ENCODE measurements around the gene GCC2.

The GCC2 gene, protein sequence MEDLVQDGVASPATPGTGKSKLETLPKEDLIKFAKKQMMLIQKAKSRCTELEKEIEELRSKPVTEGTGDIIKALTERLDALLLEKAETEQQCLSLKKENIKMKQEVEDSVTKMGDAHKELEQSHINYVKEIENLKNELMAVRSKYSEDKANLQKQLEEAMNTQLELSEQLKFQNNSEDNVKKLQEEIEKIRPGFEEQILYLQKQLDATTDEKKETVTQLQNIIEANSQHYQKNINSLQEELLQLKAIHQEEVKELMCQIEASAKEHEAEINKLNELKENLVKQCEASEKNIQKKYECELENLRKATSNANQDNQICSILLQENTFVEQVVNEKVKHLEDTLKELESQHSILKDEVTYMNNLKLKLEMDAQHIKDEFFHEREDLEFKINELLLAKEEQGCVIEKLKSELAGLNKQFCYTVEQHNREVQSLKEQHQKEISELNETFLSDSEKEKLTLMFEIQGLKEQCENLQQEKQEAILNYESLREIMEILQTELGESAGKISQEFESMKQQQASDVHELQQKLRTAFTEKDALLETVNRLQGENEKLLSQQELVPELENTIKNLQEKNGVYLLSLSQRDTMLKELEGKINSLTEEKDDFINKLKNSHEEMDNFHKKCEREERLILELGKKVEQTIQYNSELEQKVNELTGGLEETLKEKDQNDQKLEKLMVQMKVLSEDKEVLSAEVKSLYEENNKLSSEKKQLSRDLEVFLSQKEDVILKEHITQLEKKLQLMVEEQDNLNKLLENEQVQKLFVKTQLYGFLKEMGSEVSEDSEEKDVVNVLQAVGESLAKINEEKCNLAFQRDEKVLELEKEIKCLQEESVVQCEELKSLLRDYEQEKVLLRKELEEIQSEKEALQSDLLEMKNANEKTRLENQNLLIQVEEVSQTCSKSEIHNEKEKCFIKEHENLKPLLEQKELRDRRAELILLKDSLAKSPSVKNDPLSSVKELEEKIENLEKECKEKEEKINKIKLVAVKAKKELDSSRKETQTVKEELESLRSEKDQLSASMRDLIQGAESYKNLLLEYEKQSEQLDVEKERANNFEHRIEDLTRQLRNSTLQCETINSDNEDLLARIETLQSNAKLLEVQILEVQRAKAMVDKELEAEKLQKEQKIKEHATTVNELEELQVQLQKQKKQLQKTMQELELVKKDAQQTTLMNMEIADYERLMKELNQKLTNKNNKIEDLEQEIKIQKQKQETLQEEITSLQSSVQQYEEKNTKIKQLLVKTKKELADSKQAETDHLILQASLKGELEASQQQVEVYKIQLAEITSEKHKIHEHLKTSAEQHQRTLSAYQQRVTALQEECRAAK (N-terminal part only)

DNA sequence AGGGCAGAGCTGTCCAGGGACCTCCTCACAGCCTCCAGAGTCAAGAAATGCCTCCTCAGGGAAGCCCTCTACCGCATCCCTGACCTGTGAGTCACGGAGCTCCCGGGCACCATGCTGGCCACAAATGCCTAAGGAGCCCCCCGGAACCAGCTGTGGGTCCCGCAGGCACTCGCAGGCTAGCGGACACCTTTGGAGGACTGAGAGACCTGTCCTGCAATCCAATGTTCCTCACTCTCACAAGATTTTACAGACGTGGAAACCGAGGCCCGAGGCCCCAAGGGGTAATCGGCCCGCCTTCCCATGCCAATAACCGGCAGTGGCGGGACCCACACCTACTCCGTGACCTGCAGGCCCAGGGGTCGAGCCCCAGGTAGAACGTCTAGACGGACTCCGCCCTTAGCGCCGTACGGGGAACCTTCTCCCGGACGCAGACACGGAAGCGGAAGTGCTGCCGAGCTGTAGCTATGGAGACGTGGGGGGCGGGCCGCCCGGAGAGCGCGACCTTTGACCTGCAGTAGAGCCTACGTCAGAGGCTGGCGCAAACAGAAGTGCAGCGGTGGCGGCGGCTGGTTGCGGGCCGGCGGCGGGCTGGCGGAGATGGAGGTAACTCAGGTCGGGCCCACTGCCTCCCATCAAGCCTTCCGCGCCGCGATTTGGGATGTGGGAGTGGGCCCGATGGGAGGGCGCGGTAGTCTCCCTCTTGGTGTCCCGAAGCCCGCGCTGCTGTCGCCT lies at the start of gene GCC2:
TSS of gene GCC2 (plus strand) at position 529 of the 732 bp plus-strand sequence. CDS start at position 598, 69 bp downstream.
- Histone ChIP-seq H3K27ac (ENCODE audit: low read depth, low read length) (peak within 1 kb of the TSS; percentile 90), H3K27me3 (ENCODE audit: control insufficient read depth in 1 of 2, insufficient read depth in 2 of 2, low read length in 2 of 2) (no peaks in the 10 kb centered on the region), H3K9ac (ENCODE audit: low read depth in 1 of 2, low read length in 2 of 2) (peak within 1 kb of the TSS; percentile 84 to 96), H3K9me3 (ENCODE audit: control insufficient read depth in 1 of 2, low read length in 2 of 2) (no peaks in the 10 kb centered on the region), H3K4me1 (ENCODE audit: control insufficient read depth in 1 of 2, insufficient read depth in 2 of 2, low read length in 2 of 2) (peaks cover 18 to 24% of the 10 kb centered on the region in 2 donors), H3K4me3 (ENCODE audit: low read depth in 1 of 2, low read length in 2 of 2) (peak within 1 kb of the TSS; percentile 90), H3K36me3 (ENCODE audit: control insufficient read depth in 1 of 2, insufficient read depth in 2 of 2, low read length in 2 of 2) (peaks cover 0 to 19% of the 10 kb centered on the region in 2 donors)

DNA sequence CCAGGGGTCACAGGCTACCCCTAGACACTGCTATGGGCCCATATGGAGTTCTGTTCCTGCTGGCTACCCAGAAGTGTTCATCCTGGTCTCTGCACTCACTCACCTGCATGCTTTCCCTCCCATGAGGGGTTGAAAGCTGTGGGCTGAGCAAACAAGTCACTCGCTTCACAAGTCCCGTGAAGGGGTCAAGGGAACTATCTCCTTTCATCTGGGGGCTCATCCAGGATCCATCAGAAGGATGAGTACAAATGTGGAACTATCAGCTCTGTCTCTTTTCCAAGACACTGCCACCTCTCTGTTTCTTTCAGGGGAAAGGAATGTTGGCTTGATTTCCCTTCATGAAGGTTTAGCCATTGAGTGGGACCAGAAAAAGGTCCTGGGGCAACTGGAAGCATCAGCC lies 49.5 kb upstream of the GCC2 start:
- Histone ChIP-seq H3K4me3 (ENCODE audit: low read depth in 1 of 2, low read length in 2 of 2) (no peak overlapping the region), H3K9me3 (ENCODE audit: control insufficient read depth in 1 of 2, low read length in 2 of 2) (peaks cover 17 to 20% of the 10 kb centered on the region in 2 donors), H3K9ac (ENCODE audit: low read depth in 1 of 2, low read length in 2 of 2) (no peak overlapping the region), H3K27ac (ENCODE audit: low read depth, low read length) (no peak overlapping the region), H3K4me1 (ENCODE audit: control insufficient read depth in 1 of 2, insufficient read depth in 2 of 2, low read length in 2 of 2) (no peaks in the 10 kb centered on the region), H3K27me3 (ENCODE audit: control insufficient read depth in 1 of 2, insufficient read depth in 2 of 2, low read length in 2 of 2) (no peaks in the 10 kb centered on the region), H3K36me3 (ENCODE audit: control insufficient read depth in 1 of 2, insufficient read depth in 2 of 2, low read length in 2 of 2) (no peaks in the 10 kb centered on the region)

DNA sequence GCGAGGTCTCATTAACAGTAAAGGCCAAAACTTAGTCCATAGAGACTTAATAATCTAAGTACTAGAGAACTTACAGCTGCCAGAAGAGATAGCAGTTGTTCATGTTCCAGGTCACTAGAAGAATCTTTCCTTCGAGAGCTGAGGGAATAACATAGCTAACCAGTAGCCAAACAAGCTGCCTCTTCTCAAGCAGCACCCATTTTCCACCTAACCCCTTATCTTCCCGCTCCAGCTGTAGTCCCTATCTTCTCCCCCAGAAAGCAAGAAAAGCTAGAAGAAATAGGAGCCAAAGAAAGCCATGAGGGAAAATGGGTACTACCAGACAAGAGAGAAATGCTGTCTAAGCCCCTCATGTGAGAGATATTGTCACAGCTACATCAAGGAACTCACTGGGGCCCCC lies 47.2 kb upstream of the GCC2 start:
- Histone ChIP-seq H3K4me1 (ENCODE audit: control insufficient read depth in 1 of 2, insufficient read depth in 2 of 2, low read length in 2 of 2) (no peaks in the 10 kb centered on the region), H3K27me3 (ENCODE audit: control insufficient read depth in 1 of 2, insufficient read depth in 2 of 2, low read length in 2 of 2) (no peaks in the 10 kb centered on the region), H3K27ac (ENCODE audit: low read depth, low read length) (no peak overlapping the region), H3K4me3 (ENCODE audit: low read depth in 1 of 2, low read length in 2 of 2) (no peak overlapping the region), H3K9ac (ENCODE audit: low read depth in 1 of 2, low read length in 2 of 2) (no peak overlapping the region), H3K36me3 (ENCODE audit: control insufficient read depth in 1 of 2, insufficient read depth in 2 of 2, low read length in 2 of 2) (no peaks in the 10 kb centered on the region), H3K9me3 (ENCODE audit: control insufficient read depth in 1 of 2, low read length in 2 of 2) (peaks cover 17 to 28% of the 10 kb centered on the region in 2 donors)

DNA sequence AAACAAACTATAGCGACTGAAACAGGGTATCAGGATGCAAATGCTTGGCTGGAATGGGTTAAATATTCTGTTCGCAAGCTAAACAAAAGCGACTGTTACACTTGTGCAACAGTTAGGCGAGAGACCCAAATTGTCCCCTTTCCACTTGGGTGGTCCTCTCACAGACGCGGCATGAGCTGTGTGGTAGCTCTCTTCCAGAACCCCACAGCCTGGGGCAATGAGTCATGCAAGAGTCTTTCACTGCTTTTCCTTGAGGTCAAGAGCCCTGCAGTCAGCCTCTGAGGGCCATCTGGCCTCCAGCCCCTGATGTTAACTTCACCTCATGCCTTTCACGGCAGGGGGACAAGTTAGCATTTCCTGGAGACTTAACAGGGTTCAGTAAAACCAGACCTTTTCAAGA lies 45.5 kb upstream of the GCC2 start:
- H3K36me3 ChIP-seq (ENCODE audit: control insufficient read depth in 1 of 2, insufficient read depth in 2 of 2, low read length in 2 of 2): no peaks in the 10 kb centered on the region
- H3K9me3 ChIP-seq (ENCODE audit: control insufficient read depth in 1 of 2, low read length in 2 of 2): peaks cover 16 to 24% of the 10 kb centered on the region in 2 donors
- H3K27ac ChIP-seq (ENCODE audit: low read depth, low read length): no peak overlapping the region
- no peaks in the 10 kb centered on the region for H3K27me3 ChIP-seq (ENCODE audit: control insufficient read depth in 1 of 2, insufficient read depth in 2 of 2, low read length in 2 of 2)
- H3K4me1 ChIP-seq (ENCODE audit: control insufficient read depth in 1 of 2, insufficient read depth in 2 of 2, low read length in 2 of 2): no peaks in the 10 kb centered on the region
- H3K4me3 ChIP-seq (ENCODE audit: low read depth in 1 of 2, low read length in 2 of 2): no peak overlapping the region
- H3K9ac ChIP-seq (ENCODE audit: low read depth in 1 of 2, low read length in 2 of 2): no peak overlapping the region

DNA sequence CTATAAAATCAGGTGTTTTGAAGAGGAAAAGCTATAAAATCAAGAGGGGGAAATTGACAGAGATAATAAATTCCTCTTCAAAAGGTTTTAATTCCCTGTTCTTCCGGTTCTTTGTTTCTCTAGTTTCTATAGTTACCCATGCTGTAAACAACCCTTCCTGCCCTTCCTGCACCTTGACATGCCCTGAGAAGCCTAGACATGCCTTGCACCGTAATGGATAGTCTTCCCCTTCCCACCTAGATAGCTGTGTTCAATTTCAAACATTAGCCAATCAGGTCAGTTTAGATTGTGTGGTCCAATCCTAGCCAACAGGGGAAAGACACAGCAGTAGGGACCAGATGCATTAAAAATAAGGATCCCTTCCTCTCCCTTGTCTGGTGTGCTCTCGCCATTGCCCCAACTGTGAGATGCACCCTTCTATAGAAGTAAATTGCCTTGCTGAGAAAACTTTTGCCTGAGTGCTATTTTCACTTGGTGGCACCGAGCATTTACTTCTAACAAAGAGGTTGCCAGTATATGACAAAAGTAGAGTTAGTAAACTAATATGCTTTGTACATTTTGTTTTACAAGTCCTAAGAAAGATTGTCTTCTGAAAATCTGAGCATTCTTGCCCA lies 44.1 kb upstream of the GCC2 start:
- Histone ChIP-seq H3K9ac (ENCODE audit: low read depth in 1 of 2, low read length in 2 of 2) (no peak overlapping the region), H3K27ac (ENCODE audit: low read depth, low read length) (no peak overlapping the region), H3K9me3 (ENCODE audit: control insufficient read depth in 1 of 2, low read length in 2 of 2) (peaks cover 4 to 10% of the 10 kb centered on the region in 2 donors), H3K36me3 (ENCODE audit: control insufficient read depth in 1 of 2, insufficient read depth in 2 of 2, low read length in 2 of 2) (no peaks in the 10 kb centered on the region), H3K27me3 (ENCODE audit: control insufficient read depth in 1 of 2, insufficient read depth in 2 of 2, low read length in 2 of 2) (no peaks in the 10 kb centered on the region), H3K4me1 (ENCODE audit: control insufficient read depth in 1 of 2, insufficient read depth in 2 of 2, low read length in 2 of 2) (no peaks in the 10 kb centered on the region), H3K4me3 (ENCODE audit: low read depth in 1 of 2, low read length in 2 of 2) (no peak overlapping the region)

DNA sequence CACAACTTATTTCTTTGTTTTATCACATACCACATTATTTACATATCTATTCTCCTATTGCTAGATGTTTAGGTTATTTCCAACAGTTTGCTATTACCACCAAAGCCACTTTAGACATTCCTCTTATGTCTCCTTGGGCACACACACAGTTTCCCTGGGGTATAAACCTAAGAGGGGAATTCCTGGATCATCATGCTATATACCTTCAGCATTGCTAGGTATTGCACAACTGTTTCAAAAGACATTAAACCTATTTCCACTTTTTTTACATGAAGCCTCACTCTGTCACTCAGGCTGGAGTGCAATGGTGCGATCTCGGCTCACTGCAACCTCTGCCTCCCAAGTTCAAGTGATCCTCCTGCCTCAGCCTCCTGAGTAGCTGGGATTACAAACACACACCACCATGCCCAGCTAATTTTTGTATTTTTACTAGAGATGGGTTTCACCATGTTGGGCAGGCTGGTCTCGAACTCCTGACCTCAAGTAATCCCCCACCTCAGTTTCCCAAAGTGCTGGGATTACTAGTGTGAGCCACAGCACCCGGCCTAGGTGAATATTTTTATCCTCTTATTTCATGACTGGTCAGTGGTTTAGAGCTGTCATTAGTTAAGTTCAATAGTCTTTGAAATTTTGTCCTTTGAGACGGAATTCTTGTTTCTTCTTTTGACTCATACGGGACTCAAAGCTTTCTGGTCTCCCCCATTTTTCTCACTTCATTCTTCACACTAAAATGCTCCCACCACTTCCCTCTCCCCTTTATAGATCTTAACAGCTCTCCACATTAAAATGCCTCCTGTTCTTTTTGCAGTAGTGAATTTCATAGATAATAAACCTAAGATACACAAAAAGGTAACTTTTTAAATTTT lies 40.9 kb upstream of the GCC2 start:
- H3K36me3 ChIP-seq (ENCODE audit: control insufficient read depth in 1 of 2, insufficient read depth in 2 of 2, low read length in 2 of 2): no peaks in the 10 kb centered on the region
- no peaks in the 10 kb centered on the region for H3K4me1 ChIP-seq (ENCODE audit: control insufficient read depth in 1 of 2, insufficient read depth in 2 of 2, low read length in 2 of 2)
- no peak overlapping the region for H3K4me3 ChIP-seq (ENCODE audit: low read depth in 1 of 2, low read length in 2 of 2)
- peaks cover 0 to 8% of the 10 kb centered on the region in 2 donors for H3K9me3 ChIP-seq (ENCODE audit: control insufficient read depth in 1 of 2, low read length in 2 of 2)
- H3K27me3 ChIP-seq (ENCODE audit: control insufficient read depth in 1 of 2, insufficient read depth in 2 of 2, low read length in 2 of 2): no peaks in the 10 kb centered on the region
- no peak overlapping the region for H3K9ac ChIP-seq (ENCODE audit: low read depth in 1 of 2, low read length in 2 of 2)
- H3K27ac ChIP-seq (ENCODE audit: low read depth, low read length): no peak overlapping the region

DNA sequence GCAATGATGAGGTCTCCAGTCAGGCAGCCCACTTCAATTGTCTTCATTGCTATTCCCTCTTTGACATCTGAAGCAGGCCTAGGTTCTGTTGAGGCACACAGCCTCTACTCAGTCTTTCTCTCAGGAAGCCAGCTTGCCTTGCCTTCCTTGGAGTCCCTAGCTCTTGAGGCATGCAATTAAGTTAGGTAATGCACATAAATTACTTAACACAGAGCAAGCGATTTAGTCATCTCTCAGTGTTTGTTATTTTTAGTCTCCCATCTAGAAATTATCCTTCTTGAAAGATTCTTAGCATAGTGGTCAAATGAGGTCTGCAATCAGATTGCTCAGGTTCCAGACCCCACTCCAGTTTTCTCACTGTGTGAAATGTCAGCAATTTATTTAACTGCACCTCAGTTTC lies 39.2 kb upstream of the GCC2 start:
- Histone ChIP-seq H3K9ac (ENCODE audit: low read depth in 1 of 2, low read length in 2 of 2) (no peak overlapping the region), H3K36me3 (ENCODE audit: control insufficient read depth in 1 of 2, insufficient read depth in 2 of 2, low read length in 2 of 2) (no peaks in the 10 kb centered on the region), H3K4me3 (ENCODE audit: low read depth in 1 of 2, low read length in 2 of 2) (no peak overlapping the region), H3K27ac (ENCODE audit: low read depth, low read length) (no peak overlapping the region), H3K9me3 (ENCODE audit: control insufficient read depth in 1 of 2, low read length in 2 of 2) (peaks cover 0 to 8% of the 10 kb centered on the region in 2 donors), H3K4me1 (ENCODE audit: control insufficient read depth in 1 of 2, insufficient read depth in 2 of 2, low read length in 2 of 2) (no peaks in the 10 kb centered on the region), H3K27me3 (ENCODE audit: control insufficient read depth in 1 of 2, insufficient read depth in 2 of 2, low read length in 2 of 2) (no peaks in the 10 kb centered on the region)

DNA sequence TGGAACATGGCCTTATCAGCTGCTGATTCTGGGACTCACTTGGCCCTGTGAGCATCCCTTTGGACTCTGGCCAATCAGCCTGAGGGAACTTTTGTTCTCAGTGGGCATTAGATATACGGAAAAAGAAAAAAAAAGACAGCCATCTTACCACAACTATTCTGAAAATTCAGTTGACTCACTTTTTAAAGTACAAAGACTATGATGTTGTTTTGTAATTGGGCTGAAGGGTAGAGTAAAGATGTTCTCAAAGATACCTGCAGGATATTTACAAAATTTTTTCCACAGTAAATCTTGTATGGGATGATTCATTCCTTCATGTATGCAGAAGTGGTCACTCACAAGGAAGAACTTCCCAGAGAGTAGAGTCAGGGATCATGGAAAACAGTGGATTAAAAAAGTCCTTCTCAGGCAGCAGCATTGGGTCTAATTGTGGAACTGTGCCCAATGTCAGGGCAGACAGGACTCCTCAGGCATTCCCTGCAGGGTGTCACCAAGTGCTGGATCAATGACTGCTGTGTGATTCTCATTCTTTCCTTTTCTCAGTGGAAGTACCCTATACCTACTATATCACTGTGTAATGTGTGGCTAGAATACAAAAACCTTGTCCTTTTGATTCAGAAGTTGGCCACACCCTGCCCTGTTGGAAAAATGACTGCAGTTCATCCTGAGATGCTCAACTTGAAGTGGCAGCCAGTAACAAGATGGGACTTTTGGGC lies 35.9 kb upstream of the GCC2 start:
- Histone ChIP-seq H3K4me3 (ENCODE audit: low read depth in 1 of 2, low read length in 2 of 2) (no peak overlapping the region), H3K27me3 (ENCODE audit: control insufficient read depth in 1 of 2, insufficient read depth in 2 of 2, low read length in 2 of 2) (no peaks in the 10 kb centered on the region), H3K4me1 (ENCODE audit: control insufficient read depth in 1 of 2, insufficient read depth in 2 of 2, low read length in 2 of 2) (no peaks in the 10 kb centered on the region), H3K9ac (ENCODE audit: low read depth in 1 of 2, low read length in 2 of 2) (no peak overlapping the region), H3K36me3 (ENCODE audit: control insufficient read depth in 1 of 2, insufficient read depth in 2 of 2, low read length in 2 of 2) (no peaks in the 10 kb centered on the region), H3K9me3 (ENCODE audit: control insufficient read depth in 1 of 2, low read length in 2 of 2) (no peaks in the 10 kb centered on the region), H3K27ac (ENCODE audit: low read depth, low read length) (no peak overlapping the region)

Data from duodenal mucosa (tissue), 2 donors.